Measurements from ENCODE around the gene C8A. TPM values are rescaled to one million over a fixed set of nuclear protein-coding genes. Genes with fewer than 3 reads are reported as not detected.

Gene C8A
- total RNA-seq, 1 experiment from 2014 or later: 0.13 TPM

DNA sequence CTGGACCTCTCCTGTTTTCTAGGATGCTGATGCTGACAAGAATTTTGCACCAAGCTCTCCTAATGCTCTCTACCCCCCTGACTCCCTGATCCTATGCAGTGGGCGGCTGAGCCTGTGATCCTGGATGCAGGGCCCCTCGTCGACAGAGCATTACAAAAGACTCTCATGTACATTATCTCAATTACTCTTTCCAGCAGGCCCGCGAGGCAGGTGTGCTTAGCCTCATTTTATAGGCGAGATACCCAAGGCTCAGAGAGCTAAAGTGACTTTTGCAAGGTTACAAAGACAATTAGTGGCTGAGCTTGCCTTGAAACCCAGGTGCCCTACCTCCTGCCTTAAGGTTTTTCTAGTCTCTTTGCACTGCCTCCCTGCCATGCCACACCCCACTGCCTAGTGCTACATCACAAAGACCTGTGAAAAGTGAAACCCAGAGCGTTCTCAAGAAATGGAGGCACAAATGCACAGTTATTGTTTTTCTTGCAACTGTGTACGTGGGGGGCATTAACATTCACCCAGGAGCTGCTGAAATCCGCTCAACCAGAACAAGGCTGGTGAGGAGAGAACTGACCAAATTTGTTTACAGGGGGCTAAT lies 10.0 kb upstream of the C8A start:
- DNase-seq (ENCODE audit: low spot score): no peak
- Mint-ChIP-seq H3K9me3 (peaks cover 12% of the 10 kb centered on the region), H3K4me1 (peaks cover 17% of the 10 kb centered on the region), H3K27ac (no peak overlapping the region), H3K4me3 (no peak overlapping the region), H3K36me3 (no peaks in the 10 kb centered on the region), H3K27me3 (ENCODE audit: low read depth) (peaks cover 9% of the 10 kb centered on the region)
- CTCF ChIA-PET: interaction anchor here (1.1 kb wide), 1 partner anchor 124 kb away, joined by 3 read pairs; no protein-coding TSS in a partner anchor
- ATAC-seq: no peak
- TF ChIP-seq NFE2L1 (CRISPR knock-in tag; IDR thresholded peaks at IDR 0.05) (no peak), EMX1 (CRISPR knock-in tag; IDR thresholded peaks at IDR 0.05) (no peak), FOXP1 (CRISPR knock-in tag; IDR thresholded peaks at IDR 0.05; ENCODE audit: borderline replicate concordance) (no peak), GTF2I (CRISPR knock-in tag; conservative IDR thresholded peaks at IDR 0.05) (no peak)
- TF ChIP-seq, protein P1, sequence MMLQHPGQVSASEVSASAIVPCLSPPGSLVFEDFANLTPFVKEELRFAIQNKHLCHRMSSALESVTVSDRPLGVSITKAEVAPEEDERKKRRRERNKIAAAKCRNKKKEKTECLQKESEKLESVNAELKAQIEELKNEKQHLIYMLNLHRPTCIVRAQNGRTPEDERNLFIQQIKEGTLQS (CRISPR knock-in tag; conservative IDR thresholded peaks at IDR 0.05): no peak
- TF ChIP-seq, protein P2, sequence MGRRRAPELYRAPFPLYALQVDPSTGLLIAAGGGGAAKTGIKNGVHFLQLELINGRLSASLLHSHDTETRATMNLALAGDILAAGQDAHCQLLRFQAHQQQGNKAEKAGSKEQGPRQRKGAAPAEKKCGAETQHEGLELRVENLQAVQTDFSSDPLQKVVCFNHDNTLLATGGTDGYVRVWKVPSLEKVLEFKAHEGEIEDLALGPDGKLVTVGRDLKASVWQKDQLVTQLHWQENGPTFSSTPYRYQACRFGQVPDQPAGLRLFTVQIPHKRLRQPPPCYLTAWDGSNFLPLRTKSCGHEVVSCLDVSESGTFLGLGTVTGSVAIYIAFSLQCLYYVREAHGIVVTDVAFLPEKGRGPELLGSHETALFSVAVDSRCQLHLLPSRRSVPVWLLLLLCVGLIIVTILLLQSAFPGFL (CRISPR knock-in tag; IDR thresholded peaks at IDR 0.05; ENCODE audit: borderline replicate concordance): no peak
- TF ChIP-seq, protein P3, sequence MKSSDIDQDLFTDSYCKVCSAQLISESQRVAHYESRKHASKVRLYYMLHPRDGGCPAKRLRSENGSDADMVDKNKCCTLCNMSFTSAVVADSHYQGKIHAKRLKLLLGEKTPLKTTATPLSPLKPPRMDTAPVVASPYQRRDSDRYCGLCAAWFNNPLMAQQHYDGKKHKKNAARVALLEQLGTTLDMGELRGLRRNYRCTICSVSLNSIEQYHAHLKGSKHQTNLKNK (CRISPR knock-in tag; IDR thresholded peaks at IDR 0.05): no peak
- TF ChIP-seq, protein P4, sequence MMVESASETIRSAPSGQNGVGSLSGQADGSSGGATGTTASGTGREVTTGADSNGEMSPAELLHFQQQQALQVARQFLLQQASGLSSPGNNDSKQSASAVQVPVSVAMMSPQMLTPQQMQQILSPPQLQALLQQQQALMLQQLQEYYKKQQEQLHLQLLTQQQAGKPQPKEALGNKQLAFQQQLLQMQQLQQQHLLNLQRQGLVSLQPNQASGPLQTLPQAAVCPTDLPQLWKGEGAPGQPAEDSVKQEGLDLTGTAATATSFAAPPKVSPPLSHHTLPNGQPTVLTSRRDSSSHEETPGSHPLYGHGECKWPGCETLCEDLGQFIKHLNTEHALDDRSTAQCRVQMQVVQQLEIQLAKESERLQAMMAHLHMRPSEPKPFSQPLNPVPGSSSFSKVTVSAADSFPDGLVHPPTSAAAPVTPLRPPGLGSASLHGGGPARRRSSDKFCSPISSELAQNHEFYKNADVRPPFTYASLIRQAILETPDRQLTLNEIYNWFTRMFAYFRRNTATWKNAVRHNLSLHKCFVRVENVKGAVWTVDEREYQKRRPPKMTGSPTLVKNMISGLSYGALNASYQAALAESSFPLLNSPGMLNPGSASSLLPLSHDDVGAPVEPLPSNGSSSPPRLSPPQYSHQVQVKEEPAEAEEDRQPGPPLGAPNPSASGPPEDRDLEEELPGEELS (CRISPR knock-in tag; IDR thresholded peaks at IDR 0.05): no peak
- TF ChIP-seq, protein P5, sequence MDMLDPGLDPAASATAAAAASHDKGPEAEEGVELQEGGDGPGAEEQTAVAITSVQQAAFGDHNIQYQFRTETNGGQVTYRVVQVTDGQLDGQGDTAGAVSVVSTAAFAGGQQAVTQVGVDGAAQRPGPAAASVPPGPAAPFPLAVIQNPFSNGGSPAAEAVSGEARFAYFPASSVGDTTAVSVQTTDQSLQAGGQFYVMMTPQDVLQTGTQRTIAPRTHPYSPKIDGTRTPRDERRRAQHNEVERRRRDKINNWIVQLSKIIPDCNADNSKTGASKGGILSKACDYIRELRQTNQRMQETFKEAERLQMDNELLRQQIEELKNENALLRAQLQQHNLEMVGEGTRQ (CRISPR knock-in tag; IDR thresholded peaks at IDR 0.05): no peak
- TF ChIP-seq, protein P6, sequence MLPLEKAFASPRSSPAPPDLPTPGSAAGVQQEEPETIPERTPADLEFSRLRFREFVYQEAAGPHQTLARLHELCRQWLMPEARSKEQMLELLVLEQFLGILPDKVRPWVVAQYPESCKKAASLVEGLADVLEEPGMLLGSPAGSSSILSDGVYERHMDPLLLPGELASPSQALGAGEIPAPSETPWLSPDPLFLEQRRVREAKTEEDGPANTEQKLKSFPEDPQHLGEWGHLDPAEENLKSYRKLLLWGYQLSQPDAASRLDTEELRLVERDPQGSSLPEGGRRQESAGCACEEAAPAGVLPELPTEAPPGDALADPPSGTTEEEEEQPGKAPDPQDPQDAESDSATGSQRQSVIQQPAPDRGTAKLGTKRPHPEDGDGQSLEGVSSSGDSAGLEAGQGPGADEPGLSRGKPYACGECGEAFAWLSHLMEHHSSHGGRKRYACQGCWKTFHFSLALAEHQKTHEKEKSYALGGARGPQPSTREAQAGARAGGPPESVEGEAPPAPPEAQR (CRISPR knock-in tag; IDR thresholded peaks at IDR 0.05): no peak
- TF ChIP-seq, protein P7, sequence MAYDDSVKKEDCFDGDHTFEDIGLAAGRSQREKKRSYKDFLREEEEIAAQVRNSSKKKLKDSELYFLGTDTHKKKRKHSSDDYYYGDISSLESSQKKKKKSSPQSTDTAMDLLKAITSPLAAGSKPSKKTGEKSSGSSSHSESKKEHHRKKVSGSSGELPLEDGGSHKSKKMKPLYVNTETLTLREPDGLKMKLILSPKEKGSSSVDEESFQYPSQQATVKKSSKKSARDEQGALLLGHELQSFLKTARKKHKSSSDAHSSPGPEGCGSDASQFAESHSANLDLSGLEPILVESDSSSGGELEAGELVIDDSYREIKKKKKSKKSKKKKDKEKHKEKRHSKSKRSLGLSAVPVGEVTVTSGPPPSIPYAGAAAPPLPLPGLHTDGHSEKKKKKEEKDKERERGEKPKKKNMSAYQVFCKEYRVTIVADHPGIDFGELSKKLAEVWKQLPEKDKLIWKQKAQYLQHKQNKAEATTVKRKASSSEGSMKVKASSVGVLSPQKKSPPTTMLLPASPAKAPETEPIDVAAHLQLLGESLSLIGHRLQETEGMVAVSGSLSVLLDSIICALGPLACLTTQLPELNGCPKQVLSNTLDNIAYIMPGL (CRISPR knock-in tag; IDR thresholded peaks at IDR 0.05): no peak
- POLR2A ChIA-PET: no interaction called here

DNA sequence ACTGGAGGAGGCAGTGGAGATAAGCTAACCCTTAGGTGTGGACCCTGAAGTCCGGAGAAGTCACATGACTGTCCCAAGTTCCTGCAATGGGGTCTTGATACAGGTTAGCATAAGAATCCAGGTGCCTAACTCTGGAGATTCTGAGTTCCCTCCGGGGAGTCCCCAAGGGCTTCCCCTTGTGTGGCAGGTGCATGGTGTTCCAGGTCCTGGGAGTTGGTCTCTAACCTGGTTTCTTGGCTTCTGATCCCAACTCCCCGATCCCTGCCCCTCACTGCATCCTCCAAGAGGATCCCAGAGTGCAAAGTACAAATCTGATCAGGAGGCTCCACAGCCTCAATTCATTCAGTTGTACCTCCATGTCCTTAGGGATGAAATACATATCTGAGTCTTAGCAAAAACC lies 9.3 kb upstream of the C8A start:
- ChIA-PET CTCF (interaction anchor here (1.1 kb wide), 1 partner anchor 123 kb away, joined by 3 read pairs; no protein-coding TSS in a partner anchor), POLR2A (no interaction called here)
- Mint-ChIP-seq H3K27ac (no peak overlapping the region), H3K4me3 (no peak overlapping the region), H3K36me3 (no peaks in the 10 kb centered on the region), H3K9me3 (peaks cover 12% of the 10 kb centered on the region), H3K4me1 (peaks cover 24% of the 10 kb centered on the region), H3K27me3 (ENCODE audit: low read depth) (peaks cover 9% of the 10 kb centered on the region)
- no peak for DNase-seq (ENCODE audit: low spot score)
- no peak for ATAC-seq
- TF ChIP-seq, protein P8, sequence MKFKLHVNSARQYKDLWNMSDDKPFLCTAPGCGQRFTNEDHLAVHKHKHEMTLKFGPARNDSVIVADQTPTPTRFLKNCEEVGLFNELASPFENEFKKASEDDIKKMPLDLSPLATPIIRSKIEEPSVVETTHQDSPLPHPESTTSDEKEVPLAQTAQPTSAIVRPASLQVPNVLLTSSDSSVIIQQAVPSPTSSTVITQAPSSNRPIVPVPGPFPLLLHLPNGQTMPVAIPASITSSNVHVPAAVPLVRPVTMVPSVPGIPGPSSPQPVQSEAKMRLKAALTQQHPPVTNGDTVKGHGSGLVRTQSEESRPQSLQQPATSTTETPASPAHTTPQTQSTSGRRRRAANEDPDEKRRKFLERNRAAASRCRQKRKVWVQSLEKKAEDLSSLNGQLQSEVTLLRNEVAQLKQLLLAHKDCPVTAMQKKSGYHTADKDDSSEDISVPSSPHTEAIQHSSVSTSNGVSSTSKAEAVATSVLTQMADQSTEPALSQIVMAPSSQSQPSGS (CRISPR knock-in tag; IDR thresholded peaks at IDR 0.05; ENCODE audit: borderline replicate concordance, low read depth): no peak
- TF ChIP-seq NR3C1 (CRISPR knock-in tag; conservative IDR thresholded peaks at IDR 0.05; ENCODE audit: low read depth) (no peak), HMGA2 (CRISPR knock-in tag; IDR thresholded peaks at IDR 0.05) (no peak), ZNF396 (CRISPR knock-in tag; IDR thresholded peaks at IDR 0.05; ENCODE audit: borderline replicate concordance) (no peak), TEAD1 (CRISPR knock-in tag; IDR thresholded peaks at IDR 0.05) (no peak)
- TF ChIP-seq, protein P9, sequence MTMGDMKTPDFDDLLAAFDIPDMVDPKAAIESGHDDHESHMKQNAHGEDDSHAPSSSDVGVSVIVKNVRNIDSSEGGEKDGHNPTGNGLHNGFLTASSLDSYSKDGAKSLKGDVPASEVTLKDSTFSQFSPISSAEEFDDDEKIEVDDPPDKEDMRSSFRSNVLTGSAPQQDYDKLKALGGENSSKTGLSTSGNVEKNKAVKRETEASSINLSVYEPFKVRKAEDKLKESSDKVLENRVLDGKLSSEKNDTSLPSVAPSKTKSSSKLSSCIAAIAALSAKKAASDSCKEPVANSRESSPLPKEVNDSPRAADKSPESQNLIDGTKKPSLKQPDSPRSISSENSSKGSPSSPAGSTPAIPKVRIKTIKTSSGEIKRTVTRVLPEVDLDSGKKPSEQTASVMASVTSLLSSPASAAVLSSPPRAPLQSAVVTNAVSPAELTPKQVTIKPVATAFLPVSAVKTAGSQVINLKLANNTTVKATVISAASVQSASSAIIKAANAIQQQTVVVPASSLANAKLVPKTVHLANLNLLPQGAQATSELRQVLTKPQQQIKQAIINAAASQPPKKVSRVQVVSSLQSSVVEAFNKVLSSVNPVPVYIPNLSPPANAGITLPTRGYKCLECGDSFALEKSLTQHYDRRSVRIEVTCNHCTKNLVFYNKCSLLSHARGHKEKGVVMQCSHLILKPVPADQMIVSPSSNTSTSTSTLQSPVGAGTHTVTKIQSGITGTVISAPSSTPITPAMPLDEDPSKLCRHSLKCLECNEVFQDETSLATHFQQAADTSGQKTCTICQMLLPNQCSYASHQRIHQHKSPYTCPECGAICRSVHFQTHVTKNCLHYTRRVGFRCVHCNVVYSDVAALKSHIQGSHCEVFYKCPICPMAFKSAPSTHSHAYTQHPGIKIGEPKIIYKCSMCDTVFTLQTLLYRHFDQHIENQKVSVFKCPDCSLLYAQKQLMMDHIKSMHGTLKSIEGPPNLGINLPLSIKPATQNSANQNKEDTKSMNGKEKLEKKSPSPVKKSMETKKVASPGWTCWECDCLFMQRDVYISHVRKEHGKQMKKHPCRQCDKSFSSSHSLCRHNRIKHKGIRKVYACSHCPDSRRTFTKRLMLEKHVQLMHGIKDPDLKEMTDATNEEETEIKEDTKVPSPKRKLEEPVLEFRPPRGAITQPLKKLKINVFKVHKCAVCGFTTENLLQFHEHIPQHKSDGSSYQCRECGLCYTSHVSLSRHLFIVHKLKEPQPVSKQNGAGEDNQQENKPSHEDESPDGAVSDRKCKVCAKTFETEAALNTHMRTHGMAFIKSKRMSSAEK (CRISPR knock-in tag; IDR thresholded peaks at IDR 0.05; ENCODE audit: borderline replicate concordance): no peak
- TF ChIP-seq, protein P10, sequence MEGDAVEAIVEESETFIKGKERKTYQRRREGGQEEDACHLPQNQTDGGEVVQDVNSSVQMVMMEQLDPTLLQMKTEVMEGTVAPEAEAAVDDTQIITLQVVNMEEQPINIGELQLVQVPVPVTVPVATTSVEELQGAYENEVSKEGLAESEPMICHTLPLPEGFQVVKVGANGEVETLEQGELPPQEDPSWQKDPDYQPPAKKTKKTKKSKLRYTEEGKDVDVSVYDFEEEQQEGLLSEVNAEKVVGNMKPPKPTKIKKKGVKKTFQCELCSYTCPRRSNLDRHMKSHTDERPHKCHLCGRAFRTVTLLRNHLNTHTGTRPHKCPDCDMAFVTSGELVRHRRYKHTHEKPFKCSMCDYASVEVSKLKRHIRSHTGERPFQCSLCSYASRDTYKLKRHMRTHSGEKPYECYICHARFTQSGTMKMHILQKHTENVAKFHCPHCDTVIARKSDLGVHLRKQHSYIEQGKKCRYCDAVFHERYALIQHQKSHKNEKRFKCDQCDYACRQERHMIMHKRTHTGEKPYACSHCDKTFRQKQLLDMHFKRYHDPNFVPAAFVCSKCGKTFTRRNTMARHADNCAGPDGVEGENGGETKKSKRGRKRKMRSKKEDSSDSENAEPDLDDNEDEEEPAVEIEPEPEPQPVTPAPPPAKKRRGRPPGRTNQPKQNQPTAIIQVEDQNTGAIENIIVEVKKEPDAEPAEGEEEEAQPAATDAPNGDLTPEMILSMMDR (IDR thresholded peaks at IDR 0.05): no peak
